K562 (cell line): ENCODE measurements around the gene MLXIPL.

Source experiments
- BCL6 ChIP-seq: fragments of 250-450 bp; sonication (Bioruptor Pico); IDR thresholded peaks from 2 replicates; pipeline ENCODE4 v1.4.0; 2020
- CHD2 ChIP-seq: IDR thresholded peaks from 2 replicates; pipeline ENCODE4 v1.6.1; 2011; ENCODE audit warnings: low read depth, low read length
- CTBP1 ChIP-seq: fragments of 450-650 bp; IDR thresholded peaks from 2 replicates; pipeline ENCODE4 v1.6.1; 2016; ENCODE audit warnings: borderline replicate concordance
- CTCF ChIP-seq, 3 experiments: IDR thresholded peaks in 2 of 3; conservative IDR thresholded peaks in 1 of 3; 2 replicates each; pipeline ENCODE4 v1.5.1; 2011 to 2012; ENCODE audit warnings: low read length in 3 of 3, mild to moderate bottlenecking in 3 of 3, control low read depth in 2 of 3, improper control_type of control experiment in 1 of 3, inconsistent platforms in 1 of 3, low read depth in 1 of 3, mixed read lengths in 1 of 3, moderate library complexity in 1 of 3; ENCODE audit not compliant: insufficient read depth in 2 of 3
- FOXA1 ChIP-seq: fragments of 450-650 bp; IDR thresholded peaks from 2 replicates; pipeline ENCODE4 v1.6.1; 2016; ENCODE audit warnings: mild to moderate bottlenecking, borderline replicate concordance
- MYNN ChIP-seq, 2 experiments: sonication (generic); formaldehyde crosslinking in 1 of 2; IDR thresholded peaks; 2 replicates each; pipeline versions ENCODE4 v1.5.0 to v1.6.1; 2016 to 2020; ENCODE audit warnings: antibody characterized with exemption in 1 of 2, missing genetic modification reagents in 1 of 2
- PBX2 ChIP-seq, 2 experiments: IDR thresholded peaks in 1 of 2; conservative IDR thresholded peaks in 1 of 2; 2 replicates each; pipeline ENCODE4 v1.6.1; 2016; ENCODE audit warnings: low read depth in 2 of 2, mild to moderate bottlenecking in 1 of 2, missing compliant biosample characterization in 1 of 2, missing genetic modification characterization in 1 of 2, moderate library complexity in 1 of 2
- SRSF9 ChIP-seq: fragments of 200-400 bp; formaldehyde crosslinking; IDR thresholded peaks from 2 replicates; pipeline ENCODE4 v1.6.1; 2017; ENCODE audit warnings: low read depth, low read length, borderline replicate concordance
- TGIF2 ChIP-seq: sonication (generic); formaldehyde crosslinking; IDR thresholded peaks from 2 replicates; pipeline ENCODE4 v1.8.1; 2022; ENCODE audit warnings: mild to moderate bottlenecking, missing genetic modification reagents, moderate library complexity
- THAP12 ChIP-seq: fragments of 250-450 bp; sonication (Bioruptor Pico); IDR thresholded peaks from 2 replicates; pipeline ENCODE4 v1.9.0; 2021; ENCODE audit warnings: mild to moderate bottlenecking, inconsistent platforms
- U2AF2 ChIP-seq: fragments of 200-400 bp; formaldehyde crosslinking; optimal IDR thresholded peaks from 2 replicates; pipeline ENCODE3; 2017; ENCODE audit warnings: low read depth, mild to moderate bottlenecking, low read length
- ZNF263 ChIP-seq: sonication (generic); formaldehyde crosslinking; IDR thresholded peaks from 2 replicates; pipeline ENCODE4 v1.8.0; 2022; ENCODE audit warnings: mild to moderate bottlenecking, missing genetic modification reagents, borderline replicate concordance

DNA sequence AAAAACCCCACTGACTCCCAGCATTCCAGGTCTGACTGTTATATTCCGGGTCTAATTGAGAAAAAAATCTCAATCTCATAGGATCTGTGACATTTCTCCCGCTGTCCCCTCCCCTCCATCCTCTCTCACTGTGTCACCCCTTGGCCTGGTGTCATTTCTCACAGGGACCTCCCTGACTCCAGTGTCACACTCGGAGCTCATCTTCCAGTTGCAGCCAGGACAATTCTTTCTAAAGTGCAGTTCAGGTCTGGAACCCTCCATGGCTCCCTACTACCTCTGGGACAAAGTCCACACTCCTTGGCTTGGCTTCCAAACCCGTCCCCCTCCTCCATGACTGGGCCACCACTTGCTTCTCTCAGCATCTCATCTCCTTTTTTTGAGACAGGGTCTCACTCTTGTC, 14.2 kb downstream of the MLXIPL start:
- TF ChIP-seq U2AF2: no peak
- TF ChIP-seq SRSF9: no peak
- TF ChIP-seq BCL6: no peak
- no peak for TF ChIP-seq ZNF263 (CRISPR knock-in tag)
- no peak for TF ChIP-seq CTCF (IDR thresholded peaks at IDR 0.05 in 2 of 3, conservative IDR thresholded peaks at IDR 0.05 in 1 of 3; ENCODE audit: insufficient read depth in 2 of 3, low read depth in 1 of 3, low read length in 3 of 3)
- TF ChIP-seq FOXA1: no peak
- TF ChIP-seq MYNN (IDR thresholded peaks at IDR 0.05): no peak
- no peak for TF ChIP-seq MYNN (CRISPR knock-in tag; IDR thresholded peaks at IDR 0.05)
- TF ChIP-seq PBX2 (CRISPR knock-in tag; IDR thresholded peaks at IDR 0.05; ENCODE audit: low read depth): no peak
- TF ChIP-seq PBX2 (tag; conservative IDR thresholded peaks at IDR 0.05; ENCODE audit: low read depth): no peak
- TF ChIP-seq CHD2: no peak
- TF ChIP-seq TGIF2 (CRISPR knock-in tag): no peak
- TF ChIP-seq THAP12 (CRISPR knock-in tag): no peak
- TF ChIP-seq CTBP1: no peak
